ENCODE data around the gene MIPOL1.
"Not testable (repeated sequence)": the region's sequence is repeated elsewhere in the genome, so short reads cannot be mapped to it uniquely, and the experiment has no call there.

Gene MIPOL1

DNA sequence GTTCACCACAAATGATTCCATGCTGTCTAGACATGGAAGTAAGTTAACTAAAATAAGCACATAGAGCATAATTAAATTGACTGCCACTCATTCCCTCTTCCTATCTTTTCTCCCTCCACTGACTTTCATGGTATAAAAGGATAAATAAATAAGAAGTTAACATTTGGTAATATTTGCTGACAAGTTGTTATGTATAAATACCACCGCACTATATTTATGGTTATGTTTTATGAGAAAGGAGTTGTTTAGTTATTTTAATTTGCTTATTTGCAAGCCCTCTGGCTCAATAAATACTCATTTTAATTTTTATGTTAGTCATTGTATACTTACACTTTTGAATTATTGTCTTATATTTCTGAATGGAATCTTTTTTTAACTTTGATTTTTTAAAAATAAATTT lies 113.5 kb downstream of the MIPOL1 start:
- DNase-seq (ENCODE audit: low read depth), result no peak
- in situ Hi-C loops (cut with HindIII; ENCODE audit: low sequenced_read_pairs), result no loop called here
- TF ChIP-seq, protein P1, sequence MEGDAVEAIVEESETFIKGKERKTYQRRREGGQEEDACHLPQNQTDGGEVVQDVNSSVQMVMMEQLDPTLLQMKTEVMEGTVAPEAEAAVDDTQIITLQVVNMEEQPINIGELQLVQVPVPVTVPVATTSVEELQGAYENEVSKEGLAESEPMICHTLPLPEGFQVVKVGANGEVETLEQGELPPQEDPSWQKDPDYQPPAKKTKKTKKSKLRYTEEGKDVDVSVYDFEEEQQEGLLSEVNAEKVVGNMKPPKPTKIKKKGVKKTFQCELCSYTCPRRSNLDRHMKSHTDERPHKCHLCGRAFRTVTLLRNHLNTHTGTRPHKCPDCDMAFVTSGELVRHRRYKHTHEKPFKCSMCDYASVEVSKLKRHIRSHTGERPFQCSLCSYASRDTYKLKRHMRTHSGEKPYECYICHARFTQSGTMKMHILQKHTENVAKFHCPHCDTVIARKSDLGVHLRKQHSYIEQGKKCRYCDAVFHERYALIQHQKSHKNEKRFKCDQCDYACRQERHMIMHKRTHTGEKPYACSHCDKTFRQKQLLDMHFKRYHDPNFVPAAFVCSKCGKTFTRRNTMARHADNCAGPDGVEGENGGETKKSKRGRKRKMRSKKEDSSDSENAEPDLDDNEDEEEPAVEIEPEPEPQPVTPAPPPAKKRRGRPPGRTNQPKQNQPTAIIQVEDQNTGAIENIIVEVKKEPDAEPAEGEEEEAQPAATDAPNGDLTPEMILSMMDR (IDR thresholded peaks at IDR 0.05; ENCODE audit: low read depth, low read length, missing control alignments), result no peak
- no peak overlapping the region for H3K4me3 ChIP-seq (ENCODE audit: low read depth, low read length)

DNA sequence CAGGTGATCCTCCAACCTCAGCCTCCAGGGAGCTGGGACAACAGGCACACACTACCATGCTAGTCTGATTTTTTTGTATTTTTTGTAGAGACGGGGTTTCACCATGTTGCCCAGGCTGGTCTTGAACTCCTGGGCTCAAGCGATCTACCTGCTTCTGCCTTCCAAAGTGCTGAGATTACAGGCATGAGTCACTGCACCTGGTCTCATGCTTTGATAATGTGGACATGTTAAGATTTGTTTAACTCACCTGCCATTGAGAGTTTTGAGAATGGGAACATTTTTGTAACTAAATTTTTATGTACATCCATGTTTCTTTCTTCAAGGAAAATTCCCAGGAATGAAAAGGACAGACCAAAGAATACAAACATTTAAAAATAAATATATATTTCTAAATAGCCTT lies 121.2 kb downstream of the MIPOL1 start:
- no peak overlapping the region for H3K4me3 ChIP-seq (ENCODE audit: low read depth, low read length)
- TF ChIP-seq, protein P1 (IDR thresholded peaks at IDR 0.05; ENCODE audit: low read depth, low read length, missing control alignments), result no peak
- DNase-seq (ENCODE audit: low read depth), result no peak
- in situ Hi-C loops (cut with HindIII; ENCODE audit: low sequenced_read_pairs), result no loop called here

DNA sequence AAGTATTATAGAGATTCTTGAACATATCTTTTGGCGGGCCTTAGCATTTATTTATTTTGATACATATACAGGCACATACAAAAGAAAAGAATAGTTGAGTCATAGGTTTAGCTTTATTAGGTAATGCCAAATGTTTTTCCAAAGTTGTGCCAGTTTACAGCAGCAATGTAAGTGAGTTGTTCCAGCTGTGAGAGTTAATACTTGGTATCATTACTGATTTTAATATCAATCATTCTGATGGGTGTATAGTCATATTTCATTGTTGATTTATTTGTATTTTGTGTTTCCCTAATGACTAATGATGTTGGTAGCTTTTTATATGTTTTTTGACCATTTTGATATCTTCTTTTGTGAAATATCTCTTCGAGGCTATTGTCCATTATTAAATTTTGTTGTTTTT lies 122.4 kb downstream of the MIPOL1 start:
- in situ Hi-C loops (cut with HindIII; ENCODE audit: low sequenced_read_pairs), result no loop called here
- no peak for DNase-seq (ENCODE audit: low read depth)
- no peak overlapping the region for H3K4me3 ChIP-seq (ENCODE audit: low read depth, low read length)
- TF ChIP-seq, protein P1 (IDR thresholded peaks at IDR 0.05; ENCODE audit: low read depth, low read length, missing control alignments), result no peak

DNA sequence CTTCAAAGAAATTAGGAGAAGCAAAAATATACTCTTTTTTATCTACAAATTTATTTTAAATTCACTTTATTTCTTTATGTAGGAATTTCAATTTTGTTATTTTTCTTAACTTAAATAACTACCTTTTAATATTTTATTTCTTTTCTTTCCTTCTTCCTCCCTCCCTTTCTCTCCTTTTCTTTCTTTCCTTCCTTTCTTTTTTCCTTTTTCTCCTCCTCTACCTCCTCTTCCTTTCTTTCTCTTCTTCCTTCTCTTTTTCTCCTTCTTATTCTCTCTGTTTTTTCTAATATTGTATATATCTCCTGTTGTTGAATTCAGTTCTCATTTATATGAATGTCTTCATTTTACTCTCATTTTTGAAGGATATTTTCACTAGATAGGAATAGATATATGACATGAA lies 127.6 kb downstream of the MIPOL1 start:
- in situ Hi-C loops (cut with HindIII; ENCODE audit: low sequenced_read_pairs), result no loop called here
- DNase-seq (ENCODE audit: low read depth), result no peak
- TF ChIP-seq, protein P1 (IDR thresholded peaks at IDR 0.05; ENCODE audit: low read depth, low read length, missing control alignments), result no peak
- H3K4me3 ChIP-seq (ENCODE audit: low read depth, low read length), result no peak overlapping the region

DNA sequence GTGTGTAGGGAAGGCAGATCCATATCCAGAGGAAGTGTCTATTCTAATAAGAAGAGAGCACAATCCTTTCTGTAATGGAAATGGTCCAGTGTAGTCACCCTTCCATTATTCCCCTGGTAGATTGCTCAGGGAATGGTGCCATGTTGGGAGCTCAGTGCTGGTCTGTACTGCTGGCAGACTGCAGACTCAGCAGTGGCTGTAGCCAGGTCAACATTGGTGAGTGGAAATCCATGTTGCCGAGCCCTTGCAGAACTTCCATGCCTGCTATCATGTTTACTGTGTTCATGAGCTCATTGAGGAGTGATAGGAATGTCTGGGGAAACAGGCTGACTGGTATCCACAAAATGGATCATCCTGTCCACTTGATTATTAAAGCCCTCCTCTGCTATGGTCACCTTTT lies 128.7 kb downstream of the MIPOL1 start:
- in situ Hi-C loops (cut with HindIII; ENCODE audit: low sequenced_read_pairs), result no loop called here

DNA sequence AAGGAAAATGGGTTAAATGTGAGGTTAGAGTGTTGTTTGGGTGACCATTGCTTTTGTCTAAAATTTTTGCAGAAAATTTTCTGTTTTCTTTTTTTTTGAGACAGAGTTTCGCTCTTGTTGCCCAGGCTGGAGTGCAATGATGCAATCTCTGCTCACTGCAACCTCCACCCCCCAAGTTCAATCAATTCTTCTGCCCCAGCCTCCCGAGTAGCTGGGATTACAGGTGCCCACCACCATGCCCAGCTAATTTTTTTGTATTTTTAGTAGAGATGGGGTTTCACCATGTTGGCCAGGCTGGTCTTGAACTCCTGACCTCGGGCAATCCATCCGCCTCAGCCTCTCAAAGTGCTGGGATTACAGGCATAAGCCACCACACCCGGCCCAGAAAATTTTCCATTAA lies 130.2 kb downstream of the MIPOL1 start:
- in situ Hi-C loops (cut with HindIII; ENCODE audit: low sequenced_read_pairs); H3K4me3 ChIP-seq (ENCODE audit: low read depth, low read length); DNase-seq (ENCODE audit: low read depth): not testable (repeated sequence)

More for the DNA sequence above, 128.7 kb downstream of the MIPOL1 start:
- DNase-seq (ENCODE audit: low read depth), result no peak
- TF ChIP-seq, protein P1 (IDR thresholded peaks at IDR 0.05; ENCODE audit: low read depth, low read length, missing control alignments), result no peak
- H3K4me3 ChIP-seq (ENCODE audit: low read depth, low read length), result no peak overlapping the region

DNA sequence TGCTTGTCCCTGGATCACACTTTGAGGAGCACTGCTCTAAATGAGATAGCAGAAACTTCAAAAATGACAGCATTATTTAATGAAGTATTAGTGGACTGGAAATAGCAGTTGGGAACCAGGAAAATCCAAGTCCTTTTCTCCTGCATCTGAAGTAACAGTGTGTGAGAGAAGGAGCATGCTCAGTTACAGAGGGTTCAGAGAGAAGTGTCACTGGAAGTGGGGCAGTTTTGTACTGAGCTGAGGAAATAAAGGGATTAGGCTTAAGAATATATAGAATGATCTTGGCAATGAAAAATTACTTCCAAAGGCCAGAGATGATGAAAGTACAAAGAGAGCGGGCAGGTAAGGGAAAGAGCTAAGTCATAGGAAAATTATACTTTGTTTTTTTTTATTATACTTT lies 130.9 kb downstream of the MIPOL1 start:
- no peak overlapping the region for H3K4me3 ChIP-seq (ENCODE audit: low read depth, low read length)

More for the DNA sequence above, 130.9 kb downstream of the MIPOL1 start:
- DNase-seq (ENCODE audit: low read depth), result no peak
- TF ChIP-seq, protein P1 (IDR thresholded peaks at IDR 0.05; ENCODE audit: low read depth, low read length, missing control alignments), result no peak
- in situ Hi-C loops (cut with HindIII; ENCODE audit: low sequenced_read_pairs), result no loop called here
